ENCODE results near the gene DNAI2.

DNA sequence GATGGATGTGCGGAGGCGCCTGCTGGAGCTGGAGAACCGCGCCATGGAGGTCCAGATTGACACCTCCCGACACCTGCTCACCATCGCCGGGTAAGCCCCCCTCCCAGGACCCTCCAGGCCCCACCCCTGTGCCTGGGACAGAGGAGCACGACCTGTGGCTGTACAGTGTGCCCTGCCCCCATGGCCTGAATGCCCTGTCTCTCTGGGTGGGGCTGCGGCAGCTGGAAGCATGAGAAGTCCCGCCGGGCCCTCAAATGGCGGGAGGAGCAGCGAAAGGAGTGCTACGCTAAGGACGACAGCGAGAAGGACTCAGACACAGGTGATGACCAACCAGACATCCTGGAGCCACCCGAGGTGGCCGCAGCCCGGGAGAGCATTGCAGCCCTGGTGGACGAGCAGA, 76.5 kb downstream of the DNAI2 start:
- TF ChIP-seq REST (IDR thresholded peaks at IDR 0.05; ENCODE audit: insufficient read depth in 1 of 2, low read depth in 2 of 2, low read length in 2 of 2): no peak
- TF ChIP-seq POLR2AphosphoS5 (IDR thresholded peaks at IDR 0.05; ENCODE audit: low read depth, low read length): no peak

Measured in PFSK-1 (cell line).